Measurements from ENCODE around the gene CDHR5. TPM values are rescaled to one million over a fixed set of nuclear protein-coding genes. Genes with fewer than 3 reads are reported as not detected.

The CDHR5 gene
- total RNA-seq, 4 donors from 2014 or later: not detected

GRCh38 chr11:612201-612960, 12.4 kb downstream of the CDHR5 start:
- no peak overlapping the region for H3K4me3 ChIP-seq (ENCODE audit: low read depth, poor library complexity, severe bottlenecking)
- no peak for TF ChIP-seq CTCF (IDR thresholded peaks at IDR 0.05)
- TF ChIP-seq POLR2A (IDR thresholded peaks at IDR 0.05): no peak
- peak in 1 of 2 donors; percentile 86 for DNase-seq (ENCODE audit: low spot score in 2 of 2)
- WGBS, 2 donors: 48 to 56% methylated on average over 18 to 23 of the region's 27 CpGs
- intact Hi-C loops (cut with DNase I; ENCODE audit: low total_unique reads): no loop called here

GRCh38 chr11:611001-611996, 13.5 kb downstream of the CDHR5 start:
- intact Hi-C loops (cut with DNase I; ENCODE audit: low total_unique reads): no loop called here
- DNase-seq (ENCODE audit: low spot score in 2 of 2): peak in 1 of 2 donors; percentile 83
- TF ChIP-seq POLR2A (IDR thresholded peaks at IDR 0.05) (no peak), CTCF (IDR thresholded peaks at IDR 0.05) (no peak)
- no peak overlapping the region for H3K4me3 ChIP-seq (ENCODE audit: low read depth, poor library complexity, severe bottlenecking)
- 73 to 77% methylated on average over 42 to 48 of the region's 49 CpGs for WGBS, 2 donors

GRCh38 chr11:610146-610801, 14.5 kb downstream of the CDHR5 start:
- intact Hi-C loops (cut with DNase I; ENCODE audit: low total_unique reads): no loop called here
- H3K4me3 ChIP-seq (ENCODE audit: low read depth, poor library complexity, severe bottlenecking): no peak overlapping the region
- no peak for TF ChIP-seq CTCF (IDR thresholded peaks at IDR 0.05)
- TF ChIP-seq POLR2A (IDR thresholded peaks at IDR 0.05): no peak
- peak in 1 of 2 donors; percentile 84 for DNase-seq (ENCODE audit: low spot score in 2 of 2)
- 90 to 98% methylated on average over 13 to 14 of the region's 18 CpGs for WGBS, 2 donors

GRCh38 chr11:609341-609811, 15.4 kb downstream of the CDHR5 start:
- 89 to 94% methylated on average over 16 to 17 of the region's 28 CpGs for WGBS, 2 donors
- no peak overlapping the region for H3K4me3 ChIP-seq (ENCODE audit: low read depth, poor library complexity, severe bottlenecking)
- DNase-seq (ENCODE audit: low spot score in 2 of 2): peak in 1 of 2 donors; percentile 85
- intact Hi-C loops (cut with DNase I; ENCODE audit: low total_unique reads): no loop called here
- TF ChIP-seq CTCF (IDR thresholded peaks at IDR 0.05): no peak

- peak in 1 of 2 donors; percentile 86 for DNase-seq (ENCODE audit: low spot score in 2 of 2)
- intact Hi-C loops (cut with DNase I; ENCODE audit: low total_unique reads): no loop called here
These were observed 15.9 kb downstream of the CDHR5 start for GRCh38 chr11:608791-609251.

More at GRCh38 chr11:608791-609251, 15.9 kb downstream of the CDHR5 start:
- TF ChIP-seq CTCF (IDR thresholded peaks at IDR 0.05) (no peak), POLR2A (IDR thresholded peaks at IDR 0.05) (no peak)
- H3K4me3 ChIP-seq (ENCODE audit: low read depth, poor library complexity, severe bottlenecking): no peak overlapping the region
- WGBS, 2 donors: 87 to 88% methylated on average over 27 of the region's 28 CpGs
